HG03095 (cell line): ENCODE data around the gene PGM2L1.
"Not testable (repeated sequence)": the region's sequence is repeated elsewhere in the genome, so short reads cannot be mapped to it uniquely, and the experiment has no call there.

Source experiments
- ATAC-seq: cut with Tn5 transposase; IDR thresholded peaks from one replicate; pipeline ENCODE4 v1.9.1; 2021; ENCODE audit warnings: moderate library complexity; ENCODE audit not compliant: unreplicated experiment

Gene PGM2L1

DNA sequence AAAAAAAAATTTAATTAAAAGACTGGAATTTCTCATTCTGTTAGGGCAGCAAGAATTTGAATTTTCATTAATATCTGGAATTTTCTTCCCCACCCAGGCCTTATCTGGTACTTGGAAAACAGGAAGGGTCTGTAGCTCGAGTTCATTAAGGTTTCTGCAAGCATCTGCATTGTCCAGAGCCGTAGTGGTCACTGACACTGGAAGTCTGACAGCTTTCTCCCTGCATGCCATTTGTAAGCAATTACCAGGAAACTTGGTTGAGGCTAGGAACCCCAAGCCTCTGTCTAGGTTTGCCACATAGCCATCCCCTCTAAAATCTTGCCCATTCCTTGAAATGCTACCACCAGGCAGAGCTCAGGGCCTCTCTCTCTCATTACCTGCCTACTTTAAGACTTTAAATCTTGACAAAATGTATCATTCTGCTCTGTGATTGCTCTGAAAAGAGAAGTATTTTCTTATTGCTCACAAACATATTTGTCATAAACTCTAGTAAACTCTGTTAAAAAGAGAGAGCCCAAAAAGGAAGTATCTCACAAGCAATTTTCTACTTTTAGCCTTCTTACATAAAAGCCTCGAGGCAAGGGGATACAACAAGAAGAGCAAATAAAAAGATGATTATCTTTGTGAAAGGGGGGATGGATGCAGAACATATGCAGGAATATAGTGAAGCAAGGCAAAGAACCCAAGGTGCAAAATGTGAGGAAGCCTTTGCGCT is 5.5 kb upstream of the PGM2L1 start:
- ATAC-seq = no peak

DNA sequence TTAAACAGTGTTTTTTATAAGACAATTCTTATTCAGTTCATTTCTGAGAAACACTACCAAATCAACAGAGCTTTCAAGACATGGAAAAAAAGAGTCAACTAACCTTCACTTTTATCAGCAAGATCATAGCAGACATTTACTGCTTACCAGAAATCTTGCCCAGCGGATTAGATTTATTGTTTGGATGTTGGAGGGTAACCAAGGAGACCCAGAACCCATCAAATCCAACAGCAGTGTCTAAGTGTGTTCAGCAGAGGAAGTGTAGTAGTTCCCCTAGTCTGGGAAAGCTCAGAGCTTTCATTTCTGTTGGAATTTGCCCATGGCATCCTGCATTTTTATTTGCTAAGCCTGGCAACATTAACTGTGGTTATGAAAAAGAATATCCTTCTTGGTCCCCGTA is 2.4 kb upstream of the PGM2L1 start:
- no peak for ATAC-seq

GRCh38 chr11:74397501-74398243 is 561 bp downstream of the PGM2L1 start:
- no peak for ATAC-seq

DNA sequence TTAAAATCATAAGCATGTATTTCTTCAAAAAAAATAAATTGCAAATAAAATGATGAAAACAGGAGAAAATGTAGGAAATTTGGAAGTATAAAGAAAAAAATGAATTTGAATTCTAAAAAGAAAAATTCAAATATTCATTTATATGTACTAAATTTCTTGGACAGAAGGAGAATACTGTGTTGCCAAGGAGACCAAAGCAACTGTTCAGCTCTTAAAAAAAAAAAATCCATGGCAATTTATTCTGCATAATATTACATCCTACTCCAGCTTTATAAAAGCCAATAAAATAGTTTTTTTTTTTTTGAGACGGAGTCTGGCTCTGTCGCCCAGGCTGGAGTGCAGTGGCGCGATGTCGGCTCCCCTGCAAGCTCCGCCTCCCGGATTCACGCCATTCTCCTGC is 6.0 kb downstream of the PGM2L1 start:
- no peak for ATAC-seq

- no peak for ATAC-seq
These were observed 7.0 kb downstream of the PGM2L1 start for GRCh38 chr11:74391193-74391592.

GRCh38 chr11:74390697-74391096 is 7.5 kb downstream of the PGM2L1 start:
- ATAC-seq = no peak

DNA sequence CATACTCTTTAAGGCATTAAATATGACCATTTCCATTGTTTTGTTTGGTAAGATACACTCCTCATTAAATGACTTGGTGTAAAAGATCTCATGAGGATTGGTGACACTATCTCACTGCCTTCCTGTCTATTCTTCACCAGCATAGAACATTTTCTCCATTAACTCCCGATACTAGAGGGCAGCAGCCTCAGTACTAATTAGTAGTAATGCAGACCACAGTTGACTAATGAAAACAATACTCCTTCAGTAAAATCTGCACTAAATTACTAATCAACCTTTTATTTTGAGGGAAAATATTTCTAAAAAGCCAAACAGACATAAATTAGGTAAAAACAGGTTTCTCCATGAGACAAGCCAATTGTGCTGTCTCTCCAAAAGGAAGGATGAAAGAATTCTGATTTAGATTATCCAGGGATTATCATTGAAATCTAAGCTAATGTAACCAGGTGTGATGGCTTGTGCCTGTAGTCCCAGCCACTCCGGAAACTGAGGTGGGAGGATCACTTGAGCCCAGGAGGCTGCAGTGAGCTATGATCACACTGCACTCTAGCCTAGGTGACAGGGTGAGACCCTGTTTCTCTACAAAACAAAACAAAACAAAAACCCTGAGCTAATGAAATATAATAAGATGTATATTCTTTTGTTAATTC is 9.4 kb downstream of the PGM2L1 start:
- ATAC-seq = no peak

- ATAC-seq = no peak
These were observed 13.6 kb downstream of the PGM2L1 start for GRCh38 chr11:74384641-74385040.

DNA sequence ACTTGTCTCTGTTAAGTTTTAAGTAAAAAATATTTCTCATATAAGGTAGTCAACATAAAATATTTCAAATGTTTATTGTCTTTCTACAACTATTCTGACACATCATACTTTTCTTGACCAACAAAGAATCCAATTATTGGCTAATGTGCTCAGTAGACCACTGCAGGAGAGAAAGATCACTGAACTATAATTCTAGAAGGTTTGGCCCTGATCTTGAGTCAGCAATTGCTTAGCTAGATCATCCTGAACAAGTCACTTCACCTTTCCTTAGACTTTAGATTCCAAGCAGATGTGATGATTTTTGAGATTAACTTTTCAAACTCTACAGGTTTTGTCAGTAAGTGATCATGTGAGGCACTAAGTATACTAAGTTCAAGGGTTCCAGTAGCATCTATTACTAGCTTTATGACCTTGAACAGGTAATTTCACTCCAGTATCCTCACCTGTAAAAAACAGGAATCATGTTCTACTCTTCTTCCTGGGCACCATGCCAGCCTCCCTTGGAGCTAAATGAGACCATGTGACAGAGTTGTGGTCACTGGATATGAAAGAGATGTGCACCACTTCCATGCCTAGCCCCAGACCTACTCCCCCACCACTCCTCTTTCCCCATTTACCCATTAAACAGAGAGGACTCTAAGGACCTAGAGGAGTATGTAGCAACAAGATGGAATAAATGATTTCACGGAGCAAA is 17.3 kb downstream of the PGM2L1 start:
- ATAC-seq = no peak

GRCh38 chr11:74377689-74378088 is 20.5 kb downstream of the PGM2L1 start:
- no peak for ATAC-seq

DNA sequence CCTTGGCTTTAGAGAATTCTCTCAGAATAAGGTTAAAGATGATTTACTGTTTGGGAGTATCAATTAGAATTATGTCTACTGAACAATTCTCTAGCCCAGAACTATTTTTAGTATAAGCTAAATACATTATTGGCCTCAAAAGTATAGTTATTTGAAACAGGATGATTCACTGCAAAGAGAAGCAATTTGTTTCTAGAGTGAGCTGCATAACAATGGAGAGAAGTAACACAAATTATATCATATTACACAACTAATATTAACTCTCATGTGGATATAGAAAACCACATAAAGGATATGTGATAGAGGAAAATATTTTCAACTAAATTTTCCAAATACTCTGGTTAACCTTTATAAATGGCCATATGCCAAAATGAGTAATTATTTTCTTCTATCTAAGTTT is 24.9 kb downstream of the PGM2L1 start:
- no peak for ATAC-seq

DNA sequence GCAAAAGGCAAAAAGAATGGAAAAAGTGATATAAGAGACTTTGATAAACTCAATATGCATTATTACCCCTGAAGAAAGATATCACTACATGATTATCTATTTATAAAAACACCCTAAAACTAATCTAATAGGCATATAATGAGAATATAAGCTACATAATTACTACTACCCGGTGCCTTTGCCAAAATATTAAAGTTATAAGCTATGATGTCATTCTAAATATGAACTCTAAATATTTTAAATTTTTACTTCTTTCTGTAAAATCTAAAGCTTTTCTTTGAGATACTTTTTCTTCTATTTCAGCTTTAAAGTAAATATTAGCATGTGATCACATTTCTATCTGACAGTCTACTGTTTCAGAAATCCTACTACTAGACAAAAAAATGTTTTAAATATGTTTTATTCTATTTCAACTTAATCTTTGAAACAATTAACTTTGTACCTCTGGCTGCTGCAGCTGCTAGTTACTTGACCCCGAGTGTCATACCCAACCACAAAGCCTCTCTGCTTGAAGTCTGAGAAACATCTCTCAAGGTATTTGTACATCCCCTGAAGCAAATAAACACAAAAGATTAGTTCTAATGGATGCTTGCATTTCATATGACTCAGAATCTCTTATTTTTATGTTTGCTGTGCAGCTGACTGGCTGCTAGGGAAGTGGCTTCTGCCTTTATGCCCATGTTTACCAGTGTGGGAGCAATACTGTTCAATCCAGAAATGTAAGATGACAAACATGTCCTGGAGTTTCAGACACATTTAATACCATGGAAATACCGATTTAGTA is 26.8 kb downstream of the PGM2L1 start:
- no peak for ATAC-seq

GRCh38 chr11:74370123-74370522 is 28.1 kb downstream of the PGM2L1 start:
- ATAC-seq = no peak

DNA sequence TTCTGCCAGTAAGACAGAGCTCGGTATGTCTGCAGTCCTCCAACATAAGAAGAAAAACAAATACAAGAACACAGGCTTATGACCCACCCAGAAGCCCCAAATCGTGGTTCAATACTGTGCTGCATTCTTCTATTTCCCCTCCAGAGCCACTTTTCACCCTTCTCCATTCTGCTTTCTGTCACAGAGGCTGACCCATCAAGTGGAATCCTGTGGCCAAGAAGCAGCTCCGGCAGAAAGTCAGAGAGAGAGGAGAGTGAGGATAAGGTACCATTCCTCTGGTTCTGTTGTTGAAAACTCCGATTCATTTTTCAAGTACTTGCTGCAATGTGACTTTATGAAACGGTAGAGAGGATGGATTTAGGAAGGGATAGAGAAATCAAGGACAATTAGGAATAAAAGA is 30.4 kb downstream of the PGM2L1 start:
- ATAC-seq = no peak

- ATAC-seq = no peak
These were observed 31.7 kb downstream of the PGM2L1 start for GRCh38 chr11:74366576-74366975.

DNA sequence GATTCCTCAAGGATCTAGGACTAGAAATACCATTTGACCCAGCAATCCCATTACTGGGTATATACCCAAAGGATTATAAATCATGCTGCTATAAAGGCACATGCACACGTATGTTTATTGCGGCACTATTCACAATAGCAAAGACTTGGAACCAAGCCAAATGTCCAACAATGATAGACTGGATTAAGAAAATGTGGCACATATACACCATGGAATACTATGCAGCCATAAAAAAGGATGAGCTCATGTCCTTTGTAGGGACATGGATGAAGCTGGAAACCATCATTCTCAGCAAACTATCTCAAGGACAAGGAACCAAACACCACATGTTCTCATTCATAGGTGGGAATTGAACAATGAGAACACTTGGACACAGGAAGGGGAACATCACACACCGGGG is 32.4 kb downstream of the PGM2L1 start:
- not testable (repeated sequence) for ATAC-seq

DNA sequence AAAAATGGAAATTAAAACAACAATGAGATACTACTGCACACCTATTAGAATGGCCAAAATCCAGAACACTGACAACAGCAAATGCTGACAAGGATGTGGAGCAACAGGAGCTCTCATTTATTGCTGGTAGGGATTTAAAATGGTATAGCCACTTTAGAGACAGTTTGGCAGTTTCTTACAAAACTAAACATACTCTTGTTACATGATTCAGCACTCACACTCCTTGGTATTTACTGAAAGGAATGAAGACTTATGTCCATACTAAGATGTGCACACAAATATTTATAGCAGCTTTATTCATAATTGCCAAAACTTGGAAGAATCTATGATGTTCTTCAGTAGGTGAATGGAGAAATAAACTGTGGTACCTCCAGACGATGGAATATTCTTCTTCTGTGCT is 40.8 kb downstream of the PGM2L1 start:
- no peak for ATAC-seq

- ATAC-seq = no peak
These were observed 42.6 kb downstream of the PGM2L1 start for GRCh38 chr11:74355626-74356025.

GRCh38 chr11:74354036-74354435 is 44.2 kb downstream of the PGM2L1 start:
- ATAC-seq = no peak

DNA sequence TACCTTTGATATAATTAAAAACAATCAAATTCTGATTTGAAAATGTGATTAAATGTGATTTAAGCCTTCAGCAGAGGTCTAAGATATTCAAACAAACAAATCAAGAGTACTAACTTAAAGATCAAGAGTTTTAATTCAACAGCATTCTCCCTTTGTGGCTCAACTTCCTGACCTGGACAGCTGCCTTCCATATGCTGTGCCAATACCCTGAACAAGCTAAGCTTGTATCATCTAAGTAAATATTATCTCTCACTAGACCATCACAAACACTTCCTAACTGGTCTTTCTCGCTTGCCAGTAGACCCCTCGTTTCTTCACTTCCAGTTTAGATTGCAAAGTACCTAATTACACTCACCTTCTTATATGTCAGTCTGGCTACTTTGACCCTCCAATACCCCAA is 50.9 kb downstream of the PGM2L1 start:
- no peak for ATAC-seq

- ATAC-seq = no peak
These were observed 52.8 kb downstream of the PGM2L1 start for GRCh38 chr11:74345420-74345819.
